ENCODE measurements around the gene CTSA. TPM values are rescaled to one million over a fixed set of nuclear protein-coding genes. Genes with fewer than 3 reads are reported as not detected.

CTSA gene
- total and polyA plus RNA-seq, 12 donors: 306 to 854 (median 549) TPM

GRCh38 chr20:45878076-45878761 is 12.9 kb upstream of the CTSA start:
- Histone ChIP-seq H3K9me3 (replicated peaks in 1 of 3) (no peaks in the 10 kb centered on the region), H3K4me3 (no peak overlapping the region), H3K36me3 (replicated peaks in 1 of 2) (peaks cover 0 to 20% of the 10 kb centered on the region in 2 donors), H3K27ac (peak overlapping the region in 3 of 5 donors; percentile 34 to 52 (median 45)), H3K4me1 (replicated peaks in 1 of 2) (peaks cover 20 to 39% of the 10 kb centered on the region in 2 donors), H3K27me3 (no peaks in the 10 kb centered on the region)
- TF ChIP-seq POLR2A (IDR thresholded peaks at IDR 0.05): no peak
- TF ChIP-seq, protein P1, sequence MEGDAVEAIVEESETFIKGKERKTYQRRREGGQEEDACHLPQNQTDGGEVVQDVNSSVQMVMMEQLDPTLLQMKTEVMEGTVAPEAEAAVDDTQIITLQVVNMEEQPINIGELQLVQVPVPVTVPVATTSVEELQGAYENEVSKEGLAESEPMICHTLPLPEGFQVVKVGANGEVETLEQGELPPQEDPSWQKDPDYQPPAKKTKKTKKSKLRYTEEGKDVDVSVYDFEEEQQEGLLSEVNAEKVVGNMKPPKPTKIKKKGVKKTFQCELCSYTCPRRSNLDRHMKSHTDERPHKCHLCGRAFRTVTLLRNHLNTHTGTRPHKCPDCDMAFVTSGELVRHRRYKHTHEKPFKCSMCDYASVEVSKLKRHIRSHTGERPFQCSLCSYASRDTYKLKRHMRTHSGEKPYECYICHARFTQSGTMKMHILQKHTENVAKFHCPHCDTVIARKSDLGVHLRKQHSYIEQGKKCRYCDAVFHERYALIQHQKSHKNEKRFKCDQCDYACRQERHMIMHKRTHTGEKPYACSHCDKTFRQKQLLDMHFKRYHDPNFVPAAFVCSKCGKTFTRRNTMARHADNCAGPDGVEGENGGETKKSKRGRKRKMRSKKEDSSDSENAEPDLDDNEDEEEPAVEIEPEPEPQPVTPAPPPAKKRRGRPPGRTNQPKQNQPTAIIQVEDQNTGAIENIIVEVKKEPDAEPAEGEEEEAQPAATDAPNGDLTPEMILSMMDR (IDR thresholded peaks at IDR 0.05): no peak
- intact Hi-C loops (cut with DNase I): no loop called here
- 62 to 88% (median 68%) methylated on average over 7 to 13 of the region's 13 CpGs for WGBS, 4 donors
- DNase-seq: peak in 1 of 7 donors; percentile 24

DNA sequence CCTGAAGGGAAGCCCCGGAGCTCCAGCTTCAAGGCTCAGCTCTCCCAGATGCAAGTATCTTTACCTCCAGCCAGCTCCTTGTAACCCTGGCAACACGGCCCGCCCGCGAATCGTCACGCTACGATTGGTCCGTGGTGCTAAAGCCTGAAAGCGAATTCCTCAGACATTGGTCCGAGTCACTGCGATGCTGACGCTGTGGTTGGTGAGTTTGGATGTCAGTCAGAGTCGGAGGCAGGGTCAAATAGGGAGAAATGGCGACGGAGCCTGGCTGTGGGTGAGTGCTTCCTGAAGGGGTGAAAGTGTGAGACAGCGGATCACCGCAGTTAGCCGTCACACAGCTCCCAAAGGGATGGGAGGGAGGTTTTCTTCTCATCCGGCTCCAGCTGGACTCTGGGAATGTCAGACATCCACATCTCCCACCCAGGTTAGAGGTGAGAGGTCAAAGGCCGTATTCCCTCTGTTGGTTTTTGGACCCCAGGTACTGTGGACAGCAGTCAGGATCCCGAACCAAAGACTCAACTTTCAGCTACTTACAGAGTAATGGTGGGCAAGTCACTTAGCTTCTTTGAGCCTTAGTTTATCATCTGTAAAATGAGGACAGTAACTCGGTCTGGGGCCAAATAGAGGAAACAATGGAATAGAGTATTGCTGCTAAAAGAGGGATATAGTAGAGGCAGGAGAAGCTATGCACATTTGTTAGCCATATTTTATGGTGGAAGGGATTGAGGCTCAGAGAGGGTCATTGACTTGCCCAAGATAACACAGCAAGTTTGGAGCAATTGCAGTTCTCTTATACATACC is 9.9 kb upstream of the CTSA start, which contains the start of gene ZSWIM1:
Gene ZSWIM1, plus strand, starts transcription at position 240 of the 801 bp plus-strand sequence. CDS start 1,366 bp downstream, outside the sequence.
- intact Hi-C loops (cut with DNase I): no loop called here
- TF ChIP-seq POLR2A (IDR thresholded peaks at IDR 0.05): peak in 1 of 2 donors; percentile 88
- TF ChIP-seq, protein P1 (IDR thresholded peaks at IDR 0.05): peak in 1 of 6 experiments; percentile 16
- Histone ChIP-seq H3K27ac (peak within 1 kb of the TSS; percentile 12 to 93 (median 84)), H3K9me3 (replicated peaks in 1 of 3) (no peaks in the 10 kb centered on the region), H3K4me3 (peak within 1 kb of the TSS in 3 of 4 donors; percentile 2 to 76 (median 61)), H3K27me3 (no peaks in the 10 kb centered on the region), H3K36me3 (replicated peaks in 1 of 2) (peaks cover 0 to 27% of the 10 kb centered on the region in 2 donors), H3K4me1 (replicated peaks in 1 of 2) (peaks cover 32 to 45% of the 10 kb centered on the region in 2 donors)
- 0 to 1% (median 1%) methylated on average over 20 to 23 of the region's 23 CpGs for WGBS, 4 donors
- peak; percentile 99 to 100 (median 99) for DNase-seq

GRCh38 chr20:45882469-45883099 is 8.6 kb upstream of the CTSA start:
- 65 to 76% (median 72%) methylated on average over 4 of the region's 4 CpGs for WGBS, 4 donors
- H3K36me3 ChIP-seq (replicated peaks in 1 of 2): peaks cover 0 to 31% of the 10 kb centered on the region in 2 donors
- intact Hi-C loops (cut with DNase I): no loop called here
- no peak for TF ChIP-seq POLR2A (IDR thresholded peaks at IDR 0.05)
- TF ChIP-seq, protein P1 (IDR thresholded peaks at IDR 0.05): no peak
- H3K4me3 ChIP-seq: no peak overlapping the region
- DNase-seq: no peak
- H3K4me1 ChIP-seq (replicated peaks in 1 of 2): peaks cover 32 to 45% of the 10 kb centered on the region in 2 donors
- peak overlapping the region in 1 of 5 donors; percentile 43 for H3K27ac ChIP-seq
- H3K27me3 ChIP-seq: no peaks in the 10 kb centered on the region
- H3K9me3 ChIP-seq (replicated peaks in 1 of 3): no peaks in the 10 kb centered on the region

DNA sequence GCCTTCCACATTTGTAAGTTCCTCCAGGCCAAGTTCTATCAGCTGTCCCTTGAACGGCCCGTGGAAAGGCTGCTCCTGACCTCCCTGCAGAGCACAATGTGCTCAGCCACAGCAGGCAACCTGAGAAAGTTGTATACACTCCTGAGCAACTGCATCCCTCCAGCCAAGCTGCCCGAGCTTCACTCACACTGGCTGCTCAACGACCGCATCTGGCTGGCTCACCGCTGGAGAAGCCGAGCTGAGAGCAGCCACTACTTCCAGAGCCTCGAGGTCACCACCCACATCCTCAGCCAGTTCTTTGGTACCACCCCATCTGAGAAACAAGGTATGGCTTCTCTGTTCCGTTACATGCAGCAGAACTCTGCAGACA is 8.1 kb upstream of the CTSA start:
- intact Hi-C loops (cut with DNase I): no loop called here
- H3K27me3 ChIP-seq: no peaks in the 10 kb centered on the region
- H3K4me3 ChIP-seq: no peak overlapping the region
- peaks cover 0 to 33% of the 10 kb centered on the region in 2 donors for H3K36me3 ChIP-seq (replicated peaks in 1 of 2)
- peak in 1 of 7 donors; percentile 24 for DNase-seq
- peak overlapping the region in 1 of 5 donors; percentile 43 for H3K27ac ChIP-seq
- no peaks in the 10 kb centered on the region for H3K9me3 ChIP-seq (replicated peaks in 1 of 3)
- WGBS, 4 donors: 56 to 75% (median 69%) methylated on average over 5 to 9 of the region's 9 CpGs
- peaks cover 32 to 45% of the 10 kb centered on the region in 2 donors for H3K4me1 ChIP-seq (replicated peaks in 1 of 2)
- TF ChIP-seq, protein P1 (IDR thresholded peaks at IDR 0.05): no peak
- TF ChIP-seq POLR2A (IDR thresholded peaks at IDR 0.05): no peak
